ENCODE results near the gene NOL4L.

Gene NOL4L

DNA sequence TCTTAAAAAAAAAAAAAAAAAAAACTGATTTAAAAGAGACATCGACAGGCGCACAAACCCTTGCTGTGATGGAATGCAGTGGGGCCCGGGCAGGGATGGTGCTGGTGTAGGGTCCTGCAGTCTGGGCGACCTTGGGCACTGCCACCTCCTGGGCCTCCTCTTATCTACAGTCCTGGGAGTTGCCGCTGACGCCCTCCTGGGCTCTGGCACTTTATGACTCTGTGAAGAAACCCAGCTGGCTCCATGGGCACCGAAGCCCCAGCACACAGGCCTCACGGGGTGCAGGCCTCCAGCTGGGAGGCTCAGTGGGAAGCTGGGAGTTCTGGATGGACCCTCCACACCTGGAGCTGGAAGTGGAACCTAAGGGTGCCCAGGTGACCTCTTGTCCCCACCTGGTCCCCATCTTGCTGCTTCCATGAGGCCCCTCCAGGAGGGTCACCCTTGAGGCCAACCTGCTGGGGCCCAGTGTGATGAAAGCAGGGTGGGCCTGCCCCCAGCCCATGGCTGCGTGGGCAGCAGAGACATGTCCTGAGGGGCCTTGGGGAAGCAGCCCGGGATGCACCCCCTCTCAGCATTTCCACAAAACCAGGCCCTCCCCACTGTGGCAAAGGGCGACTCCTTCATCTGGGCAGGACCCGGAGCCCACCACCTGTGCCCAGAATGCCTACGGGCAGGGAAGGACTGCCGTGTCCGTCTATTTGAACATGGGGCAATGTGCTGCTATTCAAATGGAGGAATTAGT, 122.1 kb downstream of the NOL4L start:
- no peak overlapping the region for H3K27ac ChIP-seq (ENCODE audit: low read depth, low read length)
- TF ChIP-seq EZH2phosphoT487 (conservative IDR thresholded peaks at IDR 0.05; ENCODE audit: low read length) = no peak
- TF ChIP-seq, protein P1, sequence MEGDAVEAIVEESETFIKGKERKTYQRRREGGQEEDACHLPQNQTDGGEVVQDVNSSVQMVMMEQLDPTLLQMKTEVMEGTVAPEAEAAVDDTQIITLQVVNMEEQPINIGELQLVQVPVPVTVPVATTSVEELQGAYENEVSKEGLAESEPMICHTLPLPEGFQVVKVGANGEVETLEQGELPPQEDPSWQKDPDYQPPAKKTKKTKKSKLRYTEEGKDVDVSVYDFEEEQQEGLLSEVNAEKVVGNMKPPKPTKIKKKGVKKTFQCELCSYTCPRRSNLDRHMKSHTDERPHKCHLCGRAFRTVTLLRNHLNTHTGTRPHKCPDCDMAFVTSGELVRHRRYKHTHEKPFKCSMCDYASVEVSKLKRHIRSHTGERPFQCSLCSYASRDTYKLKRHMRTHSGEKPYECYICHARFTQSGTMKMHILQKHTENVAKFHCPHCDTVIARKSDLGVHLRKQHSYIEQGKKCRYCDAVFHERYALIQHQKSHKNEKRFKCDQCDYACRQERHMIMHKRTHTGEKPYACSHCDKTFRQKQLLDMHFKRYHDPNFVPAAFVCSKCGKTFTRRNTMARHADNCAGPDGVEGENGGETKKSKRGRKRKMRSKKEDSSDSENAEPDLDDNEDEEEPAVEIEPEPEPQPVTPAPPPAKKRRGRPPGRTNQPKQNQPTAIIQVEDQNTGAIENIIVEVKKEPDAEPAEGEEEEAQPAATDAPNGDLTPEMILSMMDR (IDR thresholded peaks at IDR 0.05; ENCODE audit: insufficient read depth, low read length, poor library complexity, severe bottlenecking) = no peak
- no peak overlapping the region for H3K4me3 ChIP-seq (ENCODE audit: insufficient read depth, low read length, poor library complexity, severe bottlenecking)
- H2AFZ ChIP-seq (ENCODE audit: low read depth, low read length, severe bottlenecking) = no peak overlapping the region
- H3K9ac ChIP-seq (ENCODE audit: low read length) = no peak overlapping the region
- no peak overlapping the region for H3K4me2 ChIP-seq (ENCODE audit: low read depth, low read length, poor library complexity, severe bottlenecking)
- H3K36me3 ChIP-seq (ENCODE audit: low read length) = no peaks in the 10 kb centered on the region
- no peaks in the 10 kb centered on the region for H4K20me1 ChIP-seq (ENCODE audit: low read depth, low read length)
- H3K9me2 ChIP-seq (replicated peaks; ENCODE audit: insufficient read depth, low read length) = no peaks in the 10 kb centered on the region
- no peaks in the 10 kb centered on the region for H3F3A ChIP-seq (ENCODE audit: insufficient read depth)
- H3K79me2 ChIP-seq (ENCODE audit: insufficient read depth, low read length) = no peaks in the 10 kb centered on the region
- no peaks in the 10 kb centered on the region for H3K27me3 ChIP-seq (ENCODE audit: low read length)
- no peaks in the 10 kb centered on the region for H3K9me3 ChIP-seq (ENCODE audit: insufficient read depth, low read length)

DNA sequence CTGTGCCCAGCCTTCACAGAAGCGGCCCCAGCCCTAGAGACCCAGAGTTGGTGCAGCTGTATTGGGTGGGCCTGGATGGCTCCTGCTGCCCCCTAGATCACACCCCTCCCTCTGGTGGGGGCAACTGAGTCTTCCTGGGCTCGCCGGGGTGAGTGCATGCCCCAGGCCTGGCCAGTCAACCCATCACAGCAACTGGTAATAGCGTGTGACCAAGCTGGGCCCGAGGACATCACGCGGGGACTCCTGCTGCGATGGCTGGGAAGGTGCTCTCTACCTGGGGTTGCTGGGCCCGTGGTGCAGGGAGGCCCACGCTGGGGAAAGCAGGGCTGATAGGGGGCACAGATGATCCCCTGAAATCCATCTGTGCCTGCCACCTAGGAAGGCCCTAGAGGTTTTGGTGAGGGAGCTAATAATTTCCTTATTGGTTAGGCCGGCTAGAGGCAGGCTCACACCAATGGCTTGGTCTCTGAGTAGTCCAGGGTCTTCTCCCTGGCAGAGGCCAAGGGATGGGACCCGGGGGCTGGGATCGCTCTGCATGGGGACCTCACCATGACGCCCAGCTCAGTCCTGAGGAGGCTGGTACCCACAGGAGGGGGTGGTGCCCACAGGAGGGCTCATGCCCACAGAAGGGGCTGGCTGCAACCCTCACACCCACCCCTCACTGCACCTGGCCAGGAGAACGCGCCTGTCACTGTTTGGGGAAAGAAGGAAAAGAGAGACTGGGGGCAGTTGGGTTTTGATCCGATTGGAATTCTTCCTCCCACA, 123.1 kb downstream of the NOL4L start:
- Histone ChIP-seq H3K9me3 (ENCODE audit: insufficient read depth, low read length) (no peaks in the 10 kb centered on the region), H3K9me2 (replicated peaks; ENCODE audit: insufficient read depth, low read length) (no peaks in the 10 kb centered on the region), H2AFZ (ENCODE audit: low read depth, low read length, severe bottlenecking) (no peak overlapping the region), H3K27me3 (ENCODE audit: low read length) (no peaks in the 10 kb centered on the region), H3K4me3 (ENCODE audit: insufficient read depth, low read length, poor library complexity, severe bottlenecking) (no peak overlapping the region), H3F3A (ENCODE audit: insufficient read depth) (no peaks in the 10 kb centered on the region), H3K79me2 (ENCODE audit: insufficient read depth, low read length) (no peaks in the 10 kb centered on the region), H4K20me1 (ENCODE audit: low read depth, low read length) (no peaks in the 10 kb centered on the region), H3K36me3 (ENCODE audit: low read length) (no peaks in the 10 kb centered on the region), H3K9ac (ENCODE audit: low read length) (no peak overlapping the region), H3K4me2 (ENCODE audit: low read depth, low read length, poor library complexity, severe bottlenecking) (no peak overlapping the region), H3K27ac (ENCODE audit: low read depth, low read length) (no peak overlapping the region)
- no peak for TF ChIP-seq EZH2phosphoT487 (conservative IDR thresholded peaks at IDR 0.05; ENCODE audit: low read length)
- TF ChIP-seq, protein P1 (IDR thresholded peaks at IDR 0.05; ENCODE audit: insufficient read depth, low read length, poor library complexity, severe bottlenecking) = no peak

DNA sequence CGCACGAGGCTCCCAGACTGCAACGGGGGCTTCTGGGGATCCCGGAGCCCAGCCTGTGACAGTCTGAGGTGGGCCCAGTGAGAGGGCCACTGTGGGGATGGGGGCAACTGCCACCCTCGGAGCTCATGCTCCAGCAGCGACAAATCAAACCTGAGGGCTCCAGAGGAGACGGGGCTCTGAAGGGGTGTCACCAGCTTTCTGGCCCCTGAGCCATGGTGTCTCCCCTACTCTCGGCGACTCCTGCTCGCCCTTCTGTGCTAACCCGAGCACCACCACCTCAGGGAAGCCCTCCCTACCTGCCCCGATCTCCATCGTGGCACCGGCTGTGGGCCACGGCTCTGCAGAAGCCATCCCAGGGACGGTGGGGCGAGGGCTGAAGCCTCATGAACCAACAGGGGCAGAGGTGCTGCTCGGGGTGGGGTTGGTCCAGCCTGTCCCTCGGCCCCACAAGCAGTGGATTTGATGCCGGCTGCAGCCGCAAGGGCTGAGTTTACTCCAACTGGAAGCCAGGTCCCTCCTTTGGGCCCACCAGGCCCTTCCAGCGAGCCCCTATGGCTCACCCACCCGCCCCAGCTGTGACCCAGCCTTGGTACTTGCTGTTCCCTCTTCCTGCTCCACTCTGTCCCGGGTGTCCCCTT, 124.3 kb downstream of the NOL4L start:
- Histone ChIP-seq H4K20me1 (ENCODE audit: low read depth, low read length) (no peaks in the 10 kb centered on the region), H3K4me2 (ENCODE audit: low read depth, low read length, poor library complexity, severe bottlenecking) (no peak overlapping the region), H3K9me2 (replicated peaks; ENCODE audit: insufficient read depth, low read length) (no peaks in the 10 kb centered on the region), H3K4me3 (ENCODE audit: insufficient read depth, low read length, poor library complexity, severe bottlenecking) (no peak overlapping the region), H2AFZ (ENCODE audit: low read depth, low read length, severe bottlenecking) (no peak overlapping the region), H3K9me3 (ENCODE audit: insufficient read depth, low read length) (no peaks in the 10 kb centered on the region), H3K36me3 (ENCODE audit: low read length) (no peaks in the 10 kb centered on the region), H3K79me2 (ENCODE audit: insufficient read depth, low read length) (no peaks in the 10 kb centered on the region), H3K9ac (ENCODE audit: low read length) (no peak overlapping the region), H3K27me3 (ENCODE audit: low read length) (no peaks in the 10 kb centered on the region), H3F3A (ENCODE audit: insufficient read depth) (no peaks in the 10 kb centered on the region), H3K27ac (ENCODE audit: low read depth, low read length) (no peak overlapping the region)
- TF ChIP-seq, protein P1 (IDR thresholded peaks at IDR 0.05; ENCODE audit: insufficient read depth, low read length, poor library complexity, severe bottlenecking) = no peak
- TF ChIP-seq EZH2phosphoT487 (conservative IDR thresholded peaks at IDR 0.05; ENCODE audit: low read length) = no peak
